Measurements from ENCODE around the gene UBE3C. TPM values are rescaled to one million over a fixed set of nuclear protein-coding genes. Genes with fewer than 3 reads are reported as not detected.
A peak's percentile ranks its signal among the peaks of the same experiment; 100 is the strongest.
"Not testable (repeated sequence)": the region's sequence is repeated elsewhere in the genome, so short reads cannot be mapped to it uniquely, and the experiment has no call there.

Gene UBE3C
- total and polyA plus RNA-seq, 5 donors, result 22.0 to 59.7 (median 52.7) TPM

DNA sequence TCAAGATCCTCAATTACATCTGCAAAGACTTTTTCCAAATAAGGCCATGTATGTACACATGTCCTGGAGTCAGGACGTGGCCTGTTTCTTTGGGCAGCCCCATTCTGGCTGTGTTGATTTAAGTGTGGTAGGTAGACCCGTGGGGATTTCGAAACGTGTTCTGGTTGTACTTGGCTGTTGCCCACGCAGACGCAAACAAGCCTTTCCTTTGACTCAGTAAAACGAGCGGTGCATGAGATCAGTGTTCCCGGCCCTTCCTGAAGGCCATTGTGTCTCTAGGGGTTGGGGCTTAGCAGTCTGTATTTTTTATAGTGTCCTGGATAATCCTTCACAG, 133.2 kb downstream of the UBE3C start:
- Histone ChIP-seq H3K4me1 (ENCODE audit: control insufficient read depth, insufficient read depth, low read length) (no peaks in the 10 kb centered on the region), H3K4me3 (ENCODE audit: low read length) (no peak overlapping the region), H3K27ac (ENCODE audit: low read length) (no peak overlapping the region), H3K27me3 (ENCODE audit: control insufficient read depth, insufficient read depth) (no peaks in the 10 kb centered on the region), H3K9me3 (ENCODE audit: control insufficient read depth, low read length) (no peaks in the 10 kb centered on the region)
- ATAC-seq (peak; percentile 49 to 82), DNase-seq (peak; percentile 66 to 73 (median 69))
- WGBS, result 37% methylated on average over 9 of the region's 9 CpGs
- intact Hi-C loops (cut with DNase I), result loop anchor here in 2 of 4 donors (10.0 kb wide), 1 partner anchor 63 kb away; the partner anchor contains the start of gene DNAJB6 (in 2 of the 2)

DNA sequence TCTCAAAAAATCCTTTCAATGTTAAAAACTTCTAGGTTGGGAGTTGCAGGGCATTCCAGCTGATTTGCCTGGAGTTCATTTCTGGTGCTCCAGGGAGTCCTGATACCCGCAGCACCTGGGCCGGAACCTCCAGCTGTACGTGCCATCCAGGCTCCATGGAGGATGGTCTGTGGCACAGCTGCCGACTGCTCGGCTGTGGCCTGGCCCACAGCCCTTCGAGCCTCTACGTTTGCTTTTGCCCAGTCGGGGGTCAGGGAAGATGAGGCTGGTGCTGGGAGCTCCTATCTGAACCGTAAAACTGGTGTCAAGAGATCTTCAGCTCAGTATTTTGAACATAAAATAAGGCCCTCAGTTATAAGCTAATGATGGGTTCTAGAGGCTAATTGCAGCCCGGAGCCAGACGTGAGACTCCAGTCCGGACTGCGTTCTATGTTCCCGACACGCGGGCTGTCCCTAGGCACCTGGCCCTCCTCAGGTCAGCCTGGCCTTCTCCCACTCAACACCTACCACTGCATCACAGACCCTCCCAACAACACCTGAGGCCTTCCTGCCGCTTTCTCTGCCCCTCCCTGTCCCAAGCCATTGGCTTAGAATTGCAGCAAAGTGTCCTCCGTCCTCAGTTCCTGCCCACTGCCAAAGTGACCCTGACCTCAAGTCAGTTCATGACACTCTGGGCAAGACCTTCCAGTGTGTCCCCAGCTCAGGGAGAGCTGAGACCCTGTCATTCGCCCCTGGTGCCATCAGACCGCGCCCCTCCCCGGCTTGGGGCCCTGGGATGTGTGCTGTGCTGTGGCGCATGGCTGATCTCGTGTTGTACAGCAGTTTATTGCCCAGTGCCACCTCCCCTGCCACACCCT, 133.9 kb downstream of the UBE3C start:
- Histone ChIP-seq H3K4me3 (ENCODE audit: low read length) (no peak overlapping the region), H3K9me3 (ENCODE audit: control insufficient read depth, low read length) (no peaks in the 10 kb centered on the region), H3K4me1 (ENCODE audit: control insufficient read depth, insufficient read depth, low read length) (no peaks in the 10 kb centered on the region), H3K27ac (ENCODE audit: low read length) (no peak overlapping the region), H3K27me3 (ENCODE audit: control insufficient read depth, insufficient read depth) (no peaks in the 10 kb centered on the region)
- peak in 1 of 2 donors; percentile 8 for ATAC-seq
- DNase-seq, result peak in 1 of 3 donors; percentile 33
- WGBS, result 82% methylated on average over 24 of the region's 24 CpGs
- intact Hi-C loops (cut with DNase I), result loop anchor here in 2 of 4 donors (10.0 kb wide), 1 partner anchor 62 kb away; the partner anchor contains the start of gene DNAJB6 (in 2 of the 2)

DNA sequence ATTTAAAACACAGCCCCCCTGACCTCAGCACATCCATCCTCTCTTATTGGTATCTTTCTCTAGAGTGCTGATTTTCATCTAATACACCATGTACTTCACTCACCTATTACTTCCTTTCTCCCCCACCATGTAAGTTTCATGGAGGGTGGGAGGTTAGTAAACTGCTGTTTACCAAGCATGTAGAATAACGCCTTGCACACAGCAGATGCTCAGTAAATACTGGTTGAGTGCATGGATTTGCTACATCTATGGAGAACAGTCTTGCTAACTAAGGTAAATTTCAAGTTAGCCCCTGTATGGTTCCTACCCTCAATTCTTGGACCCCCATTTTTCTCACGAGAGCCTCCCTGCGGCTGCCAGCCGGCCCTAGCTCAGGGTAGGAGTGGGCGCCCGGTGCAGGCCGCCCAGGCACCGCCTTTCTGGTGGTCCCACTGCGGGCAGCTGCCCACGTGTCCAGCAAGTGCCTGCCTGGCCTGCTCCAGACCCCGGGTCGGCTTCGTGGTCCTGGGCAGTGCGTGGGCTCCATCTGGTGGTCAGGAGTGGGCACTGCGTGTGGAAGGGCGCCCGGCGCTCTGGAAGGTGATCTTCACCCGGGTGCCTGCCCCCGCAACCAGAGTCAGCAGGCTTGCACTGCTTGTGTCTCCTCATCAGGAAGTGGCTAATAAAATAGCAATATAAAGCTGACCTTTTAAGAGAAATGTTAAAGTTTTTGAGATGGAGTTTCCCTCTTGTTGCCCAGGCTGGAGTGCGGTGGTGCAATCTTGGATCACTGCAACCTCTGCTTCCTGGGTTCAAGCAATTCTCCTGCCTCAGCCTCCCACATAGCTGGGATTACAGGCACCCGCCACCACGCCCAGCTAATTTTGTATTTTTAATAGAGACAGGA, 134.7 kb downstream of the UBE3C start:
- 19% methylated on average over 23 of the region's 23 CpGs for WGBS
- DNase-seq (peak; percentile 67 to 89 (median 85)), ATAC-seq (peak; percentile 70 to 72)
- intact Hi-C loops (cut with DNase I), result loop anchor here in 2 of 4 donors (10.0 kb wide), 1 partner anchor 61 kb away; the partner anchor contains the start of gene DNAJB6 (in 2 of the 2)
- H3K4me3 ChIP-seq (ENCODE audit: low read length), result no peak overlapping the region
- H3K4me1 ChIP-seq (ENCODE audit: control insufficient read depth, insufficient read depth, low read length), result no peaks in the 10 kb centered on the region
- H3K27me3 ChIP-seq (ENCODE audit: control insufficient read depth, insufficient read depth), result no peaks in the 10 kb centered on the region
- no peaks in the 10 kb centered on the region for H3K9me3 ChIP-seq (ENCODE audit: control insufficient read depth, low read length)
- H3K27ac ChIP-seq (ENCODE audit: low read length), result no peak overlapping the region

DNA sequence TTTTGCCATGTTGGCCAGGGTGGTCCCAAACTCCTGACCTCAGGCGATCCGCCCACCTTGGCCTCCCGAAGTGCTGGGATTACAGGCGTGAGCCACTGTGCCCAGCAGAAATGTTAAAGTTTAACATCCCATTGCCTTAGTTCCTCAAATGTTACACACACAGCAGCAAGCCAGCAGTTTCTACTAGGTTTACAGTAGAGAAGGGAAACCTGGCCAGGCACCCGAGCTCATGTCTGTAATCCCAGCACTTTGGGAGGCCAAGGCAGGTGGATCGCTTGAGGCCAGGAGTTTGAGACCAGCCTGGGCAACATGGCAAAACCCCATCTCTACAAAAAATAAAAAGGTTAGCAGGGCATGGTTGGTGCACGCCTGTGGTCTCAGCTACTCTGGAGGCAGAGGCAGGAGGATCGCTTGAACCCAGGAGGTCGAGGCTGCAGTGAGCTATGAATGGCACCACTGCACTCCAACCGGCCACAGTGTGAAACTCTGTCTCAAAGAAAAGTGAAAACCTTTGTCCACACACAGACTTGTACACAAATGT, 135.4 kb downstream of the UBE3C start:
- H3K4me3 ChIP-seq (ENCODE audit: low read length); H3K9me3 ChIP-seq (ENCODE audit: control insufficient read depth, low read length); ATAC-seq; H3K27me3 ChIP-seq (ENCODE audit: control insufficient read depth, insufficient read depth); DNase-seq; H3K27ac ChIP-seq (ENCODE audit: low read length); H3K4me1 ChIP-seq (ENCODE audit: control insufficient read depth, insufficient read depth, low read length): not testable (repeated sequence)
- intact Hi-C loops (cut with DNase I), result loop anchor here in 2 of 4 donors (10.0 kb wide), 1 partner anchor 61 kb away; the partner anchor contains the start of gene DNAJB6 (in 2 of the 2)
- WGBS, result 87% methylated on average over 10 of the region's 10 CpGs

DNA sequence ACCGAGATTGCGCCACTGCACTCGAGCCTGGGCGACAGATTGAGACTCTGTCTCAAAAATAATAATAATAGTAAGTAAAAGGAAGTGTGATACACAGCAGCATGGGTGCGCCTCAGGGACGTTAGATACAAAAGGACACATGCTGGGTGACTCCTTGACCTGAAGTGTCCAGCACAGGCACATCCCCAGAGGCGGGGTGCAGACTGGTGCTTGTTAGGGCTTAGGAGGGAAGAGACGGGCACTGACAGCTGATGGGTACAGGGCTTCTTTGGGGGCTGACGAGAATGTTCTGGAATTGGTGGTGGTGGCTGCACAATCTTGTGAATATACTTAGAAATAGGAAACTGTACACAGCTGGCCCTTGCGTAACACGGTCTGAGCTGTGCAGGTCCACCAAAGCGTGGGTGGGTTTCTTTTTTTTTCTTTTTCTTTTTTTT, 136.3 kb downstream of the UBE3C start:
- no peak for DNase-seq
- WGBS, result 70% methylated on average over 12 of the region's 12 CpGs

DNA sequence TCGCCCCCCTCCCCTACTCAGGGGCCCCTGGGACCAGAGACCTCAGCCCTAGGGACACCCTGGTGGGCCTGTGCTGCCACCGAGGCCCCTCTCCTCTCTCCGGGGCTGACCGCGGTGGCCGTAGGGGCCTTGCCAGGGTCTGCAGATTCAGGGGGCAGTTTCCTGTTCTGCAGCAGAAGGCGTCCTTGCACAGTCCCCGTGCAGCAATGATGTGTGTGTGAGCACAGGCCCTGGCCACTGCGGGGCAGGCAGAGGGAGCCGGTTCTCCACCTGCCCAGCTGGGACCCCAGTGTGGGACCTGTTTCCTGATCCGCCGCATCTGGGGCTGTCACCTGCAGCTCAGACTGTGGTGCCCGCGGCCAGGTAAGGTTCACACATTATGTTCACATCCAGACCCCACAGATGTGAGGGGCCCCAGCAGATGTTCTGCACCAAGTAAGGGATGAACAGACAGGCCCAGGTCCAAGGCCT, 137.4 kb downstream of the UBE3C start:
- 78% methylated on average over 14 of the region's 14 CpGs for WGBS
- H3K4me3 ChIP-seq (ENCODE audit: low read length), result no peak overlapping the region
- no peaks in the 10 kb centered on the region for H3K27me3 ChIP-seq (ENCODE audit: control insufficient read depth, insufficient read depth)
- DNase-seq (peak in 1 of 3 donors; percentile 42), ATAC-seq (no peak)
- H3K9me3 ChIP-seq (ENCODE audit: control insufficient read depth, low read length), result no peaks in the 10 kb centered on the region
- intact Hi-C loops (cut with DNase I), result loop anchor here in 2 of 4 donors (10.0 kb wide), 1 partner anchor 59 kb away; the partner anchor contains the start of gene DNAJB6 (in 2 of the 2)
- no peaks in the 10 kb centered on the region for H3K4me1 ChIP-seq (ENCODE audit: control insufficient read depth, insufficient read depth, low read length)
- no peak overlapping the region for H3K27ac ChIP-seq (ENCODE audit: low read length)

More for the DNA sequence above, 136.3 kb downstream of the UBE3C start:
- no peak for ATAC-seq
- H3K4me3 ChIP-seq (ENCODE audit: low read length), result no peak overlapping the region
- H3K4me1 ChIP-seq (ENCODE audit: control insufficient read depth, insufficient read depth, low read length), result no peaks in the 10 kb centered on the region
- intact Hi-C loops (cut with DNase I), result loop anchor here in 2 of 4 donors (10.0 kb wide), 1 partner anchor 60 kb away; the partner anchor contains the start of gene DNAJB6 (in 2 of the 2)
- no peaks in the 10 kb centered on the region for H3K27me3 ChIP-seq (ENCODE audit: control insufficient read depth, insufficient read depth)
- H3K9me3 ChIP-seq (ENCODE audit: control insufficient read depth, low read length), result no peaks in the 10 kb centered on the region
- H3K27ac ChIP-seq (ENCODE audit: low read length), result no peak overlapping the region

DNA sequence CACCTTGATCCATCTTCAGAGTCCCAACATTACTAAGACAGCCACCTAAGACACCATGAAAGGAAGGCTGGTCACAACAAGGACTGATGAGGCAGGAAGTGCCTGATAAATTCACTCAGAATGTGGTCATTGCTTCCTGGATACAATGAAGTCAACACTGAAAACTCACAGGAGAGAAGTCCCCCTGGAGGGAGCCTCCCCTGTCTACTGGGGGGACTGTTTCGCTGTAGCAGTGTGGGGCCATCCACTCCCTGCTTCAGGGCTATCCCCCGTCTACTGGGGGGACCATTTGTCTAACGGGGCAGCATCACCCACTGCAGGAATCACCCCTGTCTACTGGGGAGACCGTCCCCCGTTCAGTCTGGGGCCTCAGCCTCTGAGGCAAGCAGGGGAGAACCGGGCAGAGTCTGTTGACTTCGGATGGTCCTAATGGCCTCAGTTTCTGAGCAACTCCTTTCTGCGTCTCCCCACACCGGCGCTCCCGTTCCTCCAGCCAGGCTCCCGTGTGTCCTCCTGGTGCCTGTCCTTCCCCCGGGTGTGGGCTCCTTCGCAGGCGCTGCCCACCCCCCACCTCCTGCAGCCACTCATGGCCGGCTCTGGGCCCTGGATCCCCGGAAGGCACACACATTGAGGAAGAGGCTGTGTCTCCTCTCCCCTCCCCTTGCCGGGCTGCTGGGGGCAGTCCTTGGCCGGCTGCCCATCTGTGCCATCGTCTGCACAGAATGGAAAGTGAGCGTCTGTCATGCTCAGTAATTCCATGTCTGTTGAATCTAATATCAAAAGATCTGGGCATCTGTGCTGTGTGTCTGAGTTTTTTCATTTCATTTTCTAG, 138.2 kb downstream of the UBE3C start:
- Histone ChIP-seq H3K4me3 (ENCODE audit: low read length) (no peak overlapping the region), H3K27me3 (ENCODE audit: control insufficient read depth, insufficient read depth) (no peaks in the 10 kb centered on the region), H3K4me1 (ENCODE audit: control insufficient read depth, insufficient read depth, low read length) (no peaks in the 10 kb centered on the region), H3K27ac (ENCODE audit: low read length) (no peak overlapping the region), H3K9me3 (ENCODE audit: control insufficient read depth, low read length) (no peaks in the 10 kb centered on the region)
- DNase-seq (peak in 1 of 3 donors; percentile 72), ATAC-seq (no peak)
- intact Hi-C loops (cut with DNase I), result loop anchor here in 2 of 4 donors (10.0 kb wide), 1 partner anchor 58 kb away; the partner anchor contains the start of gene DNAJB6 (in 2 of the 2)
- WGBS, result 42% methylated on average over 21 of the region's 21 CpGs

DNA sequence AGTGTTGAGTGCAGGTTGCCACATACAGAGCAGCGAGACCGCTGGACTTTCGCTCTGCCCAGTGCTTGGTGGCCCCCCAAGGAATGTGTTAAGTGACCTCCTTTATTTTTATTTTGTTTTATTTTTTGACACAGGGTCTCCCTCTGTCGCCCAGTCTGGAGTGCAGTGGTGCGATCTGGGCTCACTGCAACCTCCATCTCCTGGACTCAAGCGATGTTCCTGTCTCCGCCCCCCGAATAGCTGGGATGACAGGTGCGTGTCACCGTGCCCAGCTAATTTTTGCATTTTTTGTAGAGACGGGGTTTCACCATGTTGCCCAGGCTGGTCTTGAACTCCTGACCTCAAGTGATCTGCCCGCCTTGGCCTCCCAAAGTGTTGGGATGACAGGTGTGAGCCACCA, 138.8 kb downstream of the UBE3C start:
- DNase-seq; H3K27ac ChIP-seq (ENCODE audit: low read length); H3K27me3 ChIP-seq (ENCODE audit: control insufficient read depth, insufficient read depth); H3K4me3 ChIP-seq (ENCODE audit: low read length); H3K4me1 ChIP-seq (ENCODE audit: control insufficient read depth, insufficient read depth, low read length); H3K9me3 ChIP-seq (ENCODE audit: control insufficient read depth, low read length); ATAC-seq: not testable (repeated sequence)
- WGBS, result 89% methylated on average over 12 of the region's 12 CpGs
- intact Hi-C loops (cut with DNase I), result loop anchor here in 2 of 4 donors (10.0 kb wide), 1 partner anchor 57 kb away; the partner anchor contains the start of gene DNAJB6 (in 2 of the 2)

DNA sequence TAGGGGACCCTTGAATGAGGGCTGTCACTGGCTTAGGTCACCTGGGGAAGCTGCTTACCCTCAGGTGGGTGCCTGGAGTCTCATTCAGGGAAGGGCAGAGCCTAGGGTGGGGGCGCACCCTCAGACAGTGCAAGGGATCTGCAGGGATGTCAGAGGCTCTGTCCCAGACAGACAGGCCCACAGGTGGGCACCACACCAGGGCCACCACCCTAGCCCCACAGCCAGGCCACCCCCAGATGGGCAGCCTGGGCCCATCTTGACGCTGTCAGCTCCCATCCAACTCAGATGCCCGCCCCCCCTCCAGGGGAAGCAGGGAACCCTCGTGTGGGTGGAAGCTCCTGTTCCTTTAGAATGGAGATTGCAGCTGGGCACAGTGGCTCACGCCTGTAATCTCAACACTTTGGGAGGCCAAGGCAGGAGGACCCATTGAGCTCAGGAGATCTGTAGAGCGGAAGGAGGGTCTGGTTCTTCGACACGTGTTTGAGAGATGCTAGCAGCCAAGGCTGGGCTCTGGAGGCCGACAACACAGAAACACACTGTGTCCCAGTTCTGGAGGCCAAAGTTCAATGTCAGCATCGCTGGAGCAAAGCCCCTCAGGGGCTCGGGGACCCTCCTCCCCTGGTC, 139.6 kb downstream of the UBE3C start:
- Histone ChIP-seq H3K27ac (ENCODE audit: low read length) (no peak overlapping the region), H3K4me3 (ENCODE audit: low read length) (no peak overlapping the region), H3K9me3 (ENCODE audit: control insufficient read depth, low read length) (no peaks in the 10 kb centered on the region), H3K27me3 (ENCODE audit: control insufficient read depth, insufficient read depth) (no peaks in the 10 kb centered on the region), H3K4me1 (ENCODE audit: control insufficient read depth, insufficient read depth, low read length) (no peaks in the 10 kb centered on the region)
- 87% methylated on average over 11 of the region's 11 CpGs for WGBS
- ATAC-seq (no peak), DNase-seq (no peak)
- intact Hi-C loops (cut with DNase I), result loop anchor here in 2 of 4 donors (10.0 kb wide), 1 partner anchor 57 kb away; the partner anchor contains the start of gene DNAJB6 (in 2 of the 2)

Data from right cardiac atrium (tissue), 5 donors.